H1 (cell line): ENCODE results near the gene EPHA6.

Source experiments
- CHD2 ChIP-seq: IDR thresholded peaks from 2 replicates; pipeline ENCODE4 v1.6.1; 2012; ENCODE audit warnings: low read length, improper control_type of control experiment
- CTCF ChIP-seq, 3 experiments: IDR thresholded peaks; 1 replicate in 2 of 3; 2 replicates in 1 of 3; pipeline versions ENCODE4 v1.5.1 to v1.6.1; 2011; ENCODE audit warnings: low read length in 3 of 3, mild to moderate bottlenecking in 3 of 3, inconsistent platforms in 2 of 3, low read depth in 1 of 3, moderate library complexity in 1 of 3; ENCODE audit not compliant: insufficient read depth in 1 of 3; ENCODE audit errors: control extremely low read depth in 1 of 3
- POLR2AphosphoS5 ChIP-seq: IDR thresholded peaks from 2 replicates; pipeline ENCODE4 v1.6.1; 2011; ENCODE audit warnings: low read depth, low read length
- SUZ12 ChIP-seq: fragments of 200-600 bp; sonication (generic); IDR thresholded peaks from 2 replicates; pipeline ENCODE4 v1.6.1; 2012; ENCODE audit warnings: mild to moderate bottlenecking, inconsistent platforms, low read length, moderate library complexity, mixed read lengths
- USF2 ChIP-seq: IDR thresholded peaks from 2 replicates; pipeline ENCODE4 v1.6.1; 2011; ENCODE audit warnings: low read length, improper control_type of control experiment

- TF ChIP-seq CTCF (IDR thresholded peaks at IDR 0.05; ENCODE audit: control extremely low read depth in 1 of 3, insufficient read depth in 1 of 3, low read depth in 1 of 3, low read length in 3 of 3) (no peak), USF2 (no peak), POLR2AphosphoS5 (no peak), SUZ12 (no peak), CHD2 (no peak)
Measured at GRCh38 chr3:97301114-97301513, 486.7 kb downstream of the EPHA6 start.
